H1 (cell line): ENCODE results near the gene OR7D2. TPM values are rescaled to one million over a fixed set of nuclear protein-coding genes. Genes with fewer than 3 reads are reported as not detected.

Experiments used
- CTCF ChIA-PET: fragments of 300-600 bp; sonication (Branson Sonifier 250); formaldehyde crosslinking; loops from one replicate; lab custom pipeline; 2021; ENCODE audit not compliant: partially characterized antibody; lab: Charles Lee
- POLR2A ChIA-PET: fragments of 300-600 bp; sonication (Branson Sonifier 250); formaldehyde crosslinking; loops from one replicate; lab custom pipeline; 2021; ENCODE audit warnings: inconsistent platforms; ENCODE audit not compliant: partially characterized antibody; lab: Charles Lee
- DNase-seq, 2 experiments: peaks; one replicate each; pipeline versions ENCODE4 v3.0.0 to v3.0.0-alpha.2; 2010 to 2022; ENCODE audit warnings: low spot score in 2 of 2, low read depth in 1 of 2, mixed read lengths in 1 of 2
- FAIRE-seq: peaks from 2 replicates; lab custom pipeline; 2011; peaks lifted over from hg19 to GRCh38; lab: Jason Lieb, UNC
- H2AFZ ChIP-seq: 2 replicates; pipeline ENCODE4 v1.8.1; 2012; ENCODE audit warnings: low read length, inconsistent platforms
- H2AK5ac ChIP-seq: 2 replicates; pipeline ENCODE4 v1.6.1; 2013; ENCODE audit warnings: low read depth, low read length
- H2BK120ac ChIP-seq: replicated peaks from 2 replicates; pipeline ENCODE3; 2013; ENCODE audit warnings: low read depth, low read length, inconsistent platforms
- H2BK12ac ChIP-seq: 2 replicates; pipeline ENCODE4 v1.6.1; 2013; ENCODE audit warnings: low read depth, low read length
- H2BK15ac ChIP-seq: 2 replicates; pipeline ENCODE4 v1.6.1; 2013; ENCODE audit warnings: low read length
- H2BK20ac ChIP-seq: 2 replicates; pipeline ENCODE4 v1.6.1; 2013; ENCODE audit warnings: low read length
- H2BK5ac ChIP-seq: 2 replicates; pipeline ENCODE4 v1.6.1; 2013; ENCODE audit warnings: low read depth, low read length
- H3K14ac ChIP-seq: 2 replicates; pipeline ENCODE4 v1.6.1; 2013; ENCODE audit warnings: inconsistent platforms; ENCODE audit not compliant: insufficient read length
- H3K18ac ChIP-seq: 2 replicates; pipeline ENCODE4 v1.6.1; 2013; ENCODE audit warnings: low read length; ENCODE audit errors: extremely low read depth
- H3K23ac ChIP-seq: 2 replicates; pipeline ENCODE4 v1.6.1; 2013; ENCODE audit warnings: inconsistent platforms; ENCODE audit not compliant: insufficient read length
- H3K23me2 ChIP-seq: 2 replicates; pipeline ENCODE4 v1.6.1; 2013; ENCODE audit warnings: low read depth, low read length
- H3K27ac ChIP-seq: 2 replicates; pipeline ENCODE4 v1.6.1; 2011; ENCODE audit warnings: low read depth, low read length, inconsistent platforms
- H3K27me3 ChIP-seq, 4 experiments: replicated peaks in 1 of 4; 1 replicate in 1 of 4; 2 replicates in 3 of 4; pipeline versions ENCODE4 v1.6.1 to v1.8.1; 2011 to 2013; ENCODE audit warnings: low read length in 3 of 4, mild to moderate bottlenecking in 3 of 4, inconsistent platforms in 2 of 4, mixed read lengths in 2 of 4, moderate library complexity in 1 of 4; ENCODE audit not compliant: control insufficient read depth in 3 of 4, insufficient read depth in 3 of 4; ENCODE audit errors: extremely low read depth in 1 of 4
- H3K36me3 ChIP-seq, 4 experiments: 2 replicates each; pipeline versions ENCODE4 v1.6.1 to v1.8.1; 2011 to 2013; ENCODE audit warnings: mild to moderate bottlenecking in 4 of 4, low read length in 3 of 4, moderate library complexity in 2 of 4, control low read depth in 1 of 4, inconsistent platforms in 1 of 4; ENCODE audit not compliant: insufficient read depth in 4 of 4, control insufficient read depth in 2 of 4
- H3K4ac ChIP-seq: replicated peaks from 2 replicates; pipeline ENCODE3; 2013; ENCODE audit warnings: low read length, low read depth, mixed read lengths, inconsistent platforms; ENCODE audit not compliant: insufficient read length
- H3K4me1 ChIP-seq, 4 experiments: replicated peaks in 1 of 4; 1 replicate in 1 of 4; 2 replicates in 3 of 4; pipeline versions ENCODE4 v1.6.1 to v1.8.1; 2011 to 2013; ENCODE audit warnings: low read length in 3 of 4, inconsistent platforms in 2 of 4, mixed read lengths in 1 of 4; ENCODE audit not compliant: insufficient read depth in 4 of 4, control insufficient read depth in 3 of 4
- H3K4me2 ChIP-seq, 2 experiments: 2 replicates each; pipeline versions ENCODE4 v1.6.1 to v1.8.1; 2011 to 2013; ENCODE audit warnings: low read depth in 2 of 2, low read length in 2 of 2, control low read depth in 1 of 2, inconsistent platforms in 1 of 2, mild to moderate bottlenecking in 1 of 2; ENCODE audit not compliant: insufficient read depth in 1 of 2
- H3K4me3 ChIP-seq, 4 experiments: fragments of 200-600, 300-600 bp in 1 of 4; sonication (generic), shearing (Covaris generic), sonication (Bioruptor Twin) in 1 of 4; 2 replicates each; pipeline versions ENCODE4 v1.5.1 to v1.8.1; 2011 to 2016; ENCODE audit warnings: low read length in 4 of 4, low read depth in 3 of 4, control low read depth in 2 of 4, inconsistent platforms in 2 of 4, mild to moderate bottlenecking in 2 of 4, mixed read lengths in 1 of 4, moderate library complexity in 1 of 4; ENCODE audit not compliant: insufficient read depth in 2 of 4; ENCODE audit errors: extremely low read depth in 1 of 4
- H3K56ac ChIP-seq: replicated peaks from 2 replicates; pipeline ENCODE3; 2013; ENCODE audit warnings: low read depth, mild to moderate bottlenecking, mixed read lengths, low read length, inconsistent platforms; ENCODE audit not compliant: insufficient read length
- H3K79me1 ChIP-seq: 2 replicates; pipeline ENCODE4 v1.6.1; 2013; ENCODE audit warnings: low read depth, low read length, control low read depth
- H3K79me2 ChIP-seq, 2 experiments: 2 replicates each; pipeline versions ENCODE4 v1.6.1 to v1.8.1; 2012 to 2013; ENCODE audit warnings: low read length in 2 of 2, mild to moderate bottlenecking in 2 of 2, inconsistent platforms in 1 of 2; ENCODE audit not compliant: insufficient read depth in 2 of 2, control insufficient read depth in 1 of 2
- H3K9ac ChIP-seq, 4 experiments: replicated peaks in 1 of 4; 1 replicate in 1 of 4; 2 replicates in 3 of 4; pipeline versions ENCODE4 v1.6.1 to v1.8.1; 2011 to 2013; ENCODE audit warnings: low read depth in 3 of 4, low read length in 3 of 4, control low read depth in 2 of 4, mild to moderate bottlenecking in 2 of 4, moderate library complexity in 2 of 4, inconsistent platforms in 1 of 4; ENCODE audit errors: extremely low read depth in 1 of 4
- H3K9me3 ChIP-seq, 2 experiments: 2 replicates each; pipeline versions ENCODE4 v1.6.1 to v1.8.1; 2012 to 2013; ENCODE audit warnings: mild to moderate bottlenecking in 2 of 2, moderate library complexity in 2 of 2, control low read depth in 1 of 2, inconsistent platforms in 1 of 2, low read depth in 1 of 2, low read length in 1 of 2, mixed read lengths in 1 of 2; ENCODE audit not compliant: insufficient read depth in 2 of 2
- H4K20me1 ChIP-seq, 2 experiments: replicated peaks in 1 of 2; 2 replicates each; pipeline versions ENCODE3 to v1.8.1; 2011 to 2013; ENCODE audit warnings: inconsistent platforms in 2 of 2, low read length in 2 of 2, mild to moderate bottlenecking in 1 of 2; ENCODE audit not compliant: insufficient read depth in 2 of 2, control insufficient read depth in 1 of 2
- H4K5ac ChIP-seq: 2 replicates; pipeline ENCODE4 v1.6.1; 2013; ENCODE audit warnings: low read length, low read depth, mixed read lengths, inconsistent platforms; ENCODE audit not compliant: insufficient read length
- H4K8ac ChIP-seq: 2 replicates; pipeline ENCODE4 v1.8.0; 2013; ENCODE audit warnings: mild to moderate bottlenecking, moderate library complexity, low read length, inconsistent platforms; ENCODE audit not compliant: insufficient read depth; ENCODE audit errors: extremely low read depth
- H4K91ac ChIP-seq: replicated peaks from 2 replicates; pipeline ENCODE3; 2013; ENCODE audit warnings: low read length, mixed read lengths, inconsistent platforms; ENCODE audit not compliant: insufficient read length
- TBP ChIP-seq: IDR thresholded peaks from 2 replicates; pipeline ENCODE4 v1.6.1; 2011; ENCODE audit warnings: low read depth, low read length, improper control_type of control experiment
- WGBS, 2 experiments: shearing (Covaris generic) in 1 of 2; methylation state at CpG; one replicate each; pipeline versions ENCODE4 v1.1.6 to v1.1.7; 2013 to 2015; ENCODE audit warnings: low lambda C conversion rate in 2 of 2, mixed read lengths in 2 of 2, inconsistent platforms in 1 of 2, low coverage in 1 of 2, missing lambda C conversion rate in 1 of 2; ENCODE audit not compliant: insufficient replicate concordance in 2 of 2, insufficient coverage in 1 of 2, insufficient read length in 1 of 2; ENCODE audit errors: extremely low coverage in 1 of 2, missing lambda C conversion rate in 1 of 2; 5-methylcytosine and 5-hydroxymethylcytosine counted together
- polyA plus RNA-seq, 7 experiments: library from polyadenylated mRNA; depleted of rRNA in 3 of 7; stranded (reverse) in 5 of 7; unstranded in 2 of 7; fragments of >200 nt in 5 of 7; fragments of 200-250 nt in 2 of 7; gene quantifications; 1 replicate in 5 of 7; 2 replicates in 1 of 7; 4 replicates in 1 of 7; pipeline versions ENCODE4 v1.2.1 to v1.2.3, GENCODE V29; 2011 to 2013; ENCODE audit warnings: missing spikeins in 2 of 7, mixed read lengths in 2 of 7
- total RNA-seq: library from RNA; stranded (reverse); fragmentation: NEBNext Ultra II Directional; extraction: Animal tissue kit (Norgen Biotek cat#: 25700); gene quantifications from 2 replicates; pipeline ENCODE4 v1.2.1, GENCODE V29; 2021

Gene OR7D2
- total and polyA plus RNA-seq, 2 of the 8 experiments (the other 6 are each of a cell fraction or from before 2014, with no cell fraction given), result 0.02 TPM; not detected in 1

DNA sequence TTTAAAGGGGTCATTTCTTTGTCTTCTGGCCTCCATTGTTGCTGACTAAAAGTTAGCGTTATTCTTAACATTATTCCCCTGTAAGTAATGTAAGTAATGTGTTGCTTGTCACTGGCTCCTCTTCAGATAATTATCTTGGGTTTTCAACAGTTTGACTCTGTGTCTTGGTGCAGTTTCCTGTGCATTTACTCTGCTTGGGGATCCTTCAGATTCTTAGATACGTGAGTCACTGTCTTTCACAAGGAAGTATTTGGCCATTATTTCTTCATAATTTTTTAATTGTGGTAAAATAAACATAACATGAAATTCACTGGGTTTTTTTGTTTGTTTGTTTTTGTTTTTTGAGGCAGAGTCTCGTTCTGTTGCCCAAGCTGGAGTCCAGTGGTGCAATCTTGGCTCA lies 13.5 kb upstream of the OR7D2 start:
- no peak overlapping the region for H3K14ac ChIP-seq
- H3K27me3 ChIP-seq, result no peaks in the 10 kb centered on the region
- FAIRE-seq, result no peak
- no peak overlapping the region for H2AK5ac ChIP-seq
- no peak overlapping the region for H4K8ac ChIP-seq
- no peak overlapping the region for H3K56ac ChIP-seq
- no peak for TF ChIP-seq TBP
- no peaks in the 10 kb centered on the region for H3K4me1 ChIP-seq
- H2BK120ac ChIP-seq, result no peak overlapping the region
- no peak overlapping the region for H2BK12ac ChIP-seq
- no peak overlapping the region for H3K23ac ChIP-seq
- no peak overlapping the region for H3K27ac ChIP-seq
- H2AFZ ChIP-seq, result no peak overlapping the region
- peaks cover 0 to 4% of the 10 kb centered on the region in 2 experiments for H4K20me1 ChIP-seq
- DNase-seq, result no peak
- no peak overlapping the region for H3K18ac ChIP-seq
- peaks cover 4% of the 10 kb centered on the region in 2 experiments; a peak in 1 of 4 replicates for H3K9me3 ChIP-seq
- no peaks in the 10 kb centered on the region for H3K23me2 ChIP-seq
- H3K79me1 ChIP-seq, result no peaks in the 10 kb centered on the region
- no peak overlapping the region for H2BK15ac ChIP-seq
- no peaks in the 10 kb centered on the region; a peak in 1 of 4 replicates for H3K79me2 ChIP-seq
- H2BK20ac ChIP-seq, result no peak overlapping the region
- peaks cover 26 to 45% (median 35%) of the 10 kb centered on the region in 4 experiments for H3K36me3 ChIP-seq
- WGBS, 2 experiments, result 89% methylated on average over 3 of the region's 3 CpGs; no CpG with 5 or more reads in 1 of the 2 experiments
- no peak overlapping the region for H4K91ac ChIP-seq
- H3K4me2 ChIP-seq, result no peak overlapping the region
- POLR2A ChIA-PET, result no interaction called here
- CTCF ChIA-PET, result no interaction called here
- H3K4me3 ChIP-seq, result no peak overlapping the region
- no peak overlapping the region for H3K9ac ChIP-seq
- no peak overlapping the region for H4K5ac ChIP-seq
- H3K4ac ChIP-seq, result no peak overlapping the region
- H2BK5ac ChIP-seq, result no peak overlapping the region
